GM20431 (cell line): ENCODE measurements around the gene SLC9A5.

Experiments used
- in situ Hi-C: fragments of 300-500 bp; cut with MseI, MboI; formaldehyde crosslinking; loops from one replicate; pipeline ENCODE4 v1.15.0; 2020; ENCODE audit warnings: low sequenced_read_pairs; ENCODE audit not compliant: unreplicated experiment

The SLC9A5 gene

DNA sequence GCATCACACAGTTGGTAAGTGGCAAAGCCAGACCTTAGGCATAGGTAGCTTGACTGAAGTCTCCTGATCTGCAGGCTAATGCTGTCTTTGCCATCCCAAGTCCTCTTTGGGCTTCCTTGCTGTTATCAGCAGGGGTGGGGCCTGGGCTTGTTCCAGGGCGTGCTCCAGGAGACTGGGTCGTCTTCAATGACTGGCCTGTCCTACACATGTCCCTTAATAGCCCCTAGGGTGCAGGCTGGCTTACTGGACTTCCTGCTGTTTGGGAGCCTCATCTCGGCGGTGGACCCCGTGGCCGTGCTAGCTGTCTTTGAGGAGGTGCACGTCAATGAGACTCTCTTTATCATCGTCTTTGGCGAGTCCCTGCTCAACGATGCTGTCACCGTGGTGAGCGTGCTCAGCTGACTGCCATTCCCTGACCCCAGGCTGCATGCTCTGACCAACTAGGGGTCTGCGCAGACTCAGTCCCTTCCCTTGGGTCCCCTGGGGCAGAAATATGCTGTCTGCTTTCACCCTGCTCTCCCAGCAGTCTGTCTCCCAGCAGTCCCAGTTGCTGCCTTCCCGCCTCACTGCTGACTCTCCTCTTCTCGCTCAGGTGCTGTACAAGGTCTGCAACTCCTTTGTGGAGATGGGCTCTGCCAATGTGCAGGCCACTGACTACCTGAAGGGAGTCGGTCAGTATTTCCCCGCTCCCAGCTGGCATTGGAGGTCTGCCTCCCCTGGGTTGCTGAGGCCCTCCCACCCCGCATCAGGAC, 6.2 kb downstream of the SLC9A5 start:
- in situ Hi-C loops: no loop called here

DNA sequence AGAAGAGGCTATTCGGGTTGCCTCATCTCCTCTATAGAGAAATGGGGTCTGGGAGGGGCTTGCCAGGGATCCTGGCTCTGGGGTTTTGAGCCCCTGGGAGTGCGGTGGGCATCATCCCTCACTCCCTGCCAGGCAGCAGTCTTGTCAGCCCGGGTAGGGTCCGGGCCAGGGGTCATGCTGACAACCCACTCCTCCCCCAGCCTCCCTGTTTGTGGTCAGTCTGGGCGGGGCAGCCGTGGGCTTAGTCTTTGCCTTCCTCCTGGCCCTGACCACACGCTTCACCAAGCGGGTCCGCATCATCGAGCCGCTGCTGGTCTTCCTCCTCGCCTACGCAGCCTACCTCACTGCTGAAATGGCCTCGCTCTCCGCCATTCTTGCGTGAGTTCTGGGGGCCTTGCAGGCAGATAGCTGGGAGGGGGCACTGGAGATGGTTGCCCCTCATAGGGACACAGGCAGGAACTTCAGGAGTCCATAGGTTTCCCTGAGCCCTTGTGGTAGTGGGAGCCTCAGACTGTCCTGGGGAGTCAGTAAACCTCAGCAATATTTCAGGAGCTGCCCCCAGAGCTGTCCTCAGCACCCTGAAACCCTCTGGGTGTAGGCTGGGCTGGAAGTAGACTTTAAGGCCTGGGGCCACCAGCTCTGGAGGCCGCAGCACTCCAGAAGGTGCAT, 6.9 kb downstream of the SLC9A5 start:
- in situ Hi-C loops: no loop called here

DNA sequence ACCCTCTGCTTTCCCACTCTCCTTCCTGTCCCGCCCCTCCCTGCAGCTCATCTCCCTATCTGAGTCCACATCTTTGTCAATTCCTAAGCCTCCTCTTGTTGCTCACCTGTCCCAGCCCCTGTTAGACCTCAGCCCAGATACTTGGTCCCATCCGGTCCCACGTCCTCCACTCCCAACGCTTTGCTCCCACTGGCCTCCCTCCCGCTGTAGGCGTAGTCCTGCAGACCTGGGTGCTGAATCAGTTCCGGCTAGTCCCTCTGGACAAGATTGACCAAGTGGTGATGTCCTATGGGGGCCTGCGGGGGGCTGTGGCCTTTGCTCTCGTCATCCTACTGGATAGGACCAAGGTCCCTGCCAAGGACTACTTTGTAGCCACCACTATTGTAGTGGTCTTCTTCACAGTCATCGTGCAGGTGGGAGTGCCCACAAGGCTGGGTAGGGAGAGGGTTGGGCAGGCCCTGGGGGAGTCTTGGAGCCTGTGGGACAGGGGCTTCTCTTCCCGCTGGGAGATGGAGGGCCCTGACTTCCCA, 8.0 kb downstream of the SLC9A5 start:
- in situ Hi-C loops: no loop called here

DNA sequence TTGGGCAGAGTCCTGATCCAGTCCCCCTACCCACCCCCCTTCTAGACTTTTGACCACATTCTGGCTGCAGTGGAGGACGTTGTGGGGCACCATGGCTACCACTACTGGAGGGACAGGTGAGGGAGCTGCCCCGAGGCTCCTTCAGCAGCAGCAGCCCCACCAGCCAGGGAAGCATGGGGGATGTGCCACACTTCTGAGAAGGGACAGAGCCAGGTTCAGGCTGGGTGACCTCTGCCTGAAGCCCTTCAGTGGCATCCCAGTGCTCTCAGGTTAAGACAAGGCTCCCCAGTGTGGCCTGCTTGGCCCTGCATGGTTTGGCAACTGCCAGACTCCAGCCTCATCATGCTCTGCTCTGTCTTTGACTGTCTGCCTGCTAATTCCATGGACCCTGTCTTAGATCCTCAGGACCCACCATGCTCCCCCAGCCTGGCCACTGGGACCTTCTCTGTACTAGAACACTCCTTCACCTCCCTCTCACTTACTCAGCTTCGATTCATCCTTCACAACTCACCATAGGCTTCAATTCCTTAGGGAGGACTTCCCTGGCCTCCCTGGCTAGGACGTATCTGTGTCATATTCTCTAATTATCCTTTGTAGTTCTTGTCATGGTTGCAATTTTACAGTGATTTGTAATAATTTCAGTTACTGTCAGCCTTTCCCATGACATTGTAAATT, 8.8 kb downstream of the SLC9A5 start:
- in situ Hi-C loops: no loop called here

DNA sequence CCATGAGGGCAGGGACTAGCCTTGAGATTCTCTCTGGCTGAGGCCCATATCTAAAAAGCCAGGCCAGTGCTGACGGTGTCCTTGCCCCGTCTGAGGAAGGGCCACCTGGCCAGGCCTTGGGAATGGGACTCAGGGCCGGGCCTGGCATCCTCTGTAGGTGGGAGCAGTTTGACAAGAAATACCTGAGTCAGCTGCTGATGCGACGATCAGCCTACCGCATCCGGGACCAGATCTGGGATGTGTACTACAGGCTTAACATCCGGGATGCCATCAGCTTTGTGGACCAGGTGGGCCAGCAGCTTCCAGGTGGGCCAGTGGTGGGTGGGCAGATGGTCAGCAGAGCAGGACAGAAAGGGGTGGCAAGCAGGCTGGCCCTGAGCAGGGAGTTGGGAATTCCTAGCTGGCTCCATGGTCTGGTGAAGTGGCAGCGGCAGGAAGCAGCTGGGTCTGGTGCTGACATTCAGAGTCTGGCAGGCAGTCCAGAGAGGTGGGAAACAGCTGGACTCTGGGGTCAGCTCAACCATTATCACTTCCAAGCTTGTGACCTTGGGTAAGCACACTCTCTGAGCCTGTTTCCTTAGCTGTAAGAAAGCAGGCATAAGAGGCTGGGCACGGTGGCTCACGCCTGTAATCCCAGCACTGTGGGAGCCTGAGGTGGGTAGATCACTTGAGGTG, 9.5 kb downstream of the SLC9A5 start:
- in situ Hi-C loops: no loop called here

DNA sequence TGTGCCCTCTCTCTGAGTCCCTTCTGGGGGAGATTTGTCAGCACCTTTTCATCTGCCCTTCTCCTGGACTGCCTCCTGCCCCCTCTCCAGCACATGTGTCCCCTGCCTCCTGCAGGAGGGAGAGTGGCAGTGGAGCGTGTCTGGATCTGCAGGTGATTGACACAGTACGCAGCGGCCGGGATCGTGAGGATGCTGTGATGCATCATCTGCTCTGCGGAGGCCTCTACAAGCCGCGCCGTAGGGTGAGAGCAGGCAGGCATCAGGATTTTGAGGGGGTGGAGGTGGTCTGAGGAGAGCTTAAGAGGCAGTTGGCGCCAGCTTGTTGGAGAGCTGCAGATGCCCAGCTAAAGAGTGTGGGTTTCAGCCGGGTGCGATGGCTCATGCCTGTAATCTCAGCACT, 10.9 kb downstream of the SLC9A5 start:
- in situ Hi-C loops: no loop called here

DNA sequence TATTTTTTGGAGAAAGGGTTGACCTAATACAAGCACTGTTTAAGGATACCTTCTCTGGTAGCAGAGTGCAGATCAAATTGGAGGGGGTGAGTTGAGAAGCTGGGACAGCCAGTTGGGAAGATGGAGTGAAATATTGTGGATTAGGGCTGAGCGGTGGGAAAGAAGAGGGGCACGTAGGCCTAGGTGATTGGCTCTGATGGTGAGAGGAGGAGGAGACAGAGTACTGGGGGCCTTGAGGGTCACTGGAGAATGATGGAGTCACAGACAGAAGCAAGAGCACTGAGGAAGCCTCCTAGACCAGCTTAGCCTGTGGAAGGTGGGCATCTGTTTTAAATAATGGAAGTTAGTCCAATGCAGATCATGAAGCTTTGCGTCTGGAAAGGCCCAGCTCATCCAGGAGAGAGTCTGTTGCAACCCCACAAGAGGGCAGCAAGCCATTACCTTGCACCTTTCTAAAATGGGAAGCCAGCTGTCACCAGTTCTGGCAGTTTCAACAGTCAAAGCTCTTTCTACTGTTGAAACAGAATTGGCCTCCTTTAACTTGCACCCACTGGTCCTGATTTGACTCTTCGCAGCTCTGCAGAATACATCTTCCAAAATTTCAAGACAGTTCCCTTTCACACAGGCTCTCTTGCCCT, 11.8 kb downstream of the SLC9A5 start:
- in situ Hi-C loops: no loop called here

DNA sequence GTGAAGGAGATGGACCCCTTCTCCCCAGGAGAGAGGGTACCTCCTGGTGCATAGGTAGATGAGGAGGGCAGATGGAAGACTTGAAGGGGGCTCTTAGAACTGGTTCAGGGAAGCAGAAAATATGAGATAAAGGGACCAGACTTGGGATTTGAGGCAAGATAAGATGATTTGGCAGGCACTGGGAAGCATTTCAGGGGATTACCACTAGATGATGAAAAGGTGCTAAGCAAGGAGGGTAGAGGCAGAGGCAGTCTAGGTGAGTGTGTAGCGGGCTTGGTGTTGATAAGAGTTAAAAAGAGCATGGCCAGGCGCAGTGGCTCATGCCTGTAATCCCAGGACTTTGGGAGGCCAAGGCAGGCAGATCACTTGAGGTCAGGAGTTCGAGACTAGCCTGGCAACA, 14.4 kb downstream of the SLC9A5 start:
- in situ Hi-C loops: no loop called here

DNA sequence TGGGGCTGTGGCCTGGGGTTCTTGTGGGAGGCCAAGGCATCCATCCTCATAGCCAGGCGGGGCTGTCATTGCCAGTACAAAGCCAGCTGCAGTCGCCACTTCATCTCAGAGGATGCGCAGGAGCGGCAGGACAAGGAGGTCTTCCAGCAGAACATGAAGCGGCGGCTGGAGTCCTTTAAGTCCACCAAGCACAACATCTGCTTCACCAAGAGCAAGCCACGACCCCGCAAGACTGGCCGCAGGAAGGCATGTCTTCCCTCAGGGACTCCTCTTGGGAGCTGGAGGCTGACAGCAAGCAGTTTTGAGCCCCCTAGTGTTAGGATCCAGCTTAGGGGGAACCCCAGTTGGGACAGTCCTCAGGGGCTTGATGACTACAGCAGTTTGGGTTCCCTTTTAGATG, 15.5 kb downstream of the SLC9A5 start:
- in situ Hi-C loops: no loop called here

DNA sequence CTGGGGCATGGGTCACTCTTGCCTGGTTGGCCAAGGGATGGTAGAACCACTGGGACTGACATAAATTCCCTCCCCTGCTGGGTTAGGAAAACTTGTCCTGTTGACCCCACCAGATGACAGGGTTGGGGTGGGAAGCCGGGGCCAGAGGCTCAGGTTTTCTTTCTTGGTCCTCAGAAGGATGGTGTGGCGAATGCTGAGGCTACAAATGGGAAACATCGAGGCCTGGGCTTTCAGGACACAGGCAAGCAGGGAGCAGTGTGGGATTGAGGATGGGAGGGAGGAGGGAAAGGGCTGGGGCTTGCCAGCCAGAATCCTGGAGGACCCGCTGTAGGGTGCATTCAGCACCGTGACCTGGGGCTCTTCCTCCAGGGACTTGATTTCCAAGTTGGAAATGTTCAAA, 16.1 kb downstream of the SLC9A5 start:
- in situ Hi-C loops: no loop called here

DNA sequence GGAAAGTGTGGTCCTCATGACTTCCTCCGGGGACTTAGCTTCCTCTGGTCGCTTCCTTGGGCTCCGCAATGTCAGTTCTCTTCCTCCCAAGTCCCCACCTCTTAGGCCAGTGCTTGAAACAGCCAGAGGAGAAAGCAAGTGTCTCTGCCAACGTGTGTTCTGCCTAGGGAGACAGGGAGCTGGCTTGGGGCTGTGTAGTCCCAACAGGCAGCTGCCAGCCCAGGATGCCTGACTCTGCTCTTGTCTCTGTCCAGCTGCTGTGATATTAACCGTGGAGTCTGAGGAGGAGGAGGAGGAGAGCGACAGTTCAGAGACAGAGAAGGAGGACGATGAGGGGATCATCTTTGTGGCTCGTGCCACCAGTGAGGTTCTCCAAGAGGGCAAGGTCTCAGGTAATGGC, 17.1 kb downstream of the SLC9A5 start:
- in situ Hi-C loops: no loop called here

DNA sequence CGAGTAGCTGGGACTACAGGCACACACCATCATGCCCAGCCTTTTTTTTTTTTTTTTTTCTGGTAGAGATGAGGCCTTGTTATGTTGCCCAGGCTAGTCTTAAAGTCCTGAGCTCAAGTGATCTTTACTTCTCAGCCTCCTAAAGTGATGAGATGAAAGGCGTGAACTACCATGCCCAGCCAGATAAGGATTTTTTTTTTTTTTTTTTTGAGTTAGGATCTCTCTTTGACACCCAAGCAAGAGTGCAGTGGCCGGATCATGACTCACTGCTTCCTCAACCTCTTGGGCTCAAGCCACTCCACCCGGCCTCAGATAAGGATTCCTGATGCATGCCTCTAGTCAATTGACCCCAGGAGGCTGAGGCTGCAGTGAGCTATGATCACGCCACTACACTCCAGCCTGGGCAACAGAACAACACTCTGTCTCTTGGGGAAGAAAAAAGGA, 19.4 kb downstream of the SLC9A5 start:
- in situ Hi-C loops: no loop called here

DNA sequence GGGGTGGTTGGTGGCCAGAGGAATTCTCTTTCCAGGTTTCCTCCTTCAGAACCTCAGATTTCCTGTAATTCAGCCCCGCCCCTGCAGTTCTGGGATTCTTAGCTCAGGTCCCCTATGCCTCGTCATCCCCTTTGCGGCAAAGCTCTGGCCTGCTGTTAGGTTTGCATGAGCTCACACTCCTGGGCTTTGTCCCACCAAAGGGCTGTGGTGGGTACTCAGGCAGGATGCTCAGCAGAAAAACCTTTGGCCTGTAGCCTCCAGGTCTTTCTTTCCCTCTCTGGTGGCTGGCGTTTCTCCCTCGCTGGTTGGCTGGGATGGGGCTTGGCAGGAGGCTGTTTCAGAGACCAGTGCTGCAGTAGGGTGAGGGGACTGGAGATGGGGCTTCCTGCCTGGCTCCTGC, 21.0 kb downstream of the SLC9A5 start:
- in situ Hi-C loops: no loop called here

DNA sequence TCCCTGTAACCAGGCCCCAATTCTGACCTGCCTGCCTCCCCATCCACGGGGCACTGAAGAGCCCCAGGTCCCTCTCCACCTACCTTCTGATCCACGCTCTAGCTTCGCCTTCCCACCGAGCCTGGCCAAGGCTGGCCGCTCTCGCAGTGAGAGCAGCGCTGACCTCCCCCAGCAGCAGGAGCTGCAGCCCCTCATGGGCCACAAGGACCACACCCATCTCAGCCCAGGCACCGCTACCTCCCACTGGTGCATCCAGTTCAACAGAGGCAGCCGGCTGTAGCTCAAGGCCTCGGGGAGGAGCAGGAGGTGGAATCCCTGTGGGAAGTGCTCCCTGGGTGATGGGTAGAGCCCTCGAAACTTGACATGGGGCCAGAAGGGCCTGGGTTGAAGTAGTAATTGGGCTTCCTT, 22.2 kb downstream of the SLC9A5 start:
- in situ Hi-C loops: no loop called here

DNA sequence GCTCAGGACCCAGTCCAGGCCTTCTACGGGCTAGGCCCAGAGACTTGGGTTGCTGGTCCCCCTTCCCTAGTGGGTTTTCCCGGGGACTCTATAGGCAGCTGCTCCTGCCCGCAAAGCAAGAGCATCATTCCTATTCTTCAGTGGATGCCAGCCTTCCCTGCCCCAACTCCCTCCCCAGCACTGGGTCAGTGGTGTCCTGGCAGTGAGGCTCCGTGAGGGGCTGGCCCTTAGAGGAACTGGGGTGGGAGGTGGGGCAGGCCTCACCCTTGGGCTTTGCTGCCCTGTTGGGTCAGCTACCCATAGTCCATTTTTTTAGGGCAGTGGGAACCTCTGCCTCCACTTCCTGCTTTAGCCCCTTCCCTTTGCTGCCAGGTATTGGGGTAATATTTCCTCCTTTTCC, 22.7 kb downstream of the SLC9A5 start:
- in situ Hi-C loops: no loop called here

DNA sequence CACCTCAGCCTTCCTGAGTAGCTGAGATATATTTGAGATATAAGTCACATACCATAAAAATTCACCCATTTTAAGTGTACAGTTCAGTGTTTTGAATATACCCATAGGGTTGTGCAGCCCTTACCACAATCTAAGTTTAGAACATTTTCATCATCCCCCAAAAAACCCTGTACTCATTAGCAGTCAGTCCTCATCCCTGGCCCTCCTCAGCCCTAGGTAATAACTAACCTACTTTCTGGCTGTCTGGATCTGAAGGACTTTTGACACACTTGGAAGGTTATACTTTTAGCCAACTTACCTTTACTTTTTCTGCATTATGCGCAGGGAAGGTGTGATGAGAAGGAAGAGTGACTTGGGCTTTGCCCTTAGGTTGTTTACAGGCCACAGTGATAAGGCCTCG, 26.5 kb downstream of the SLC9A5 start:
- in situ Hi-C loops: no loop called here

DNA sequence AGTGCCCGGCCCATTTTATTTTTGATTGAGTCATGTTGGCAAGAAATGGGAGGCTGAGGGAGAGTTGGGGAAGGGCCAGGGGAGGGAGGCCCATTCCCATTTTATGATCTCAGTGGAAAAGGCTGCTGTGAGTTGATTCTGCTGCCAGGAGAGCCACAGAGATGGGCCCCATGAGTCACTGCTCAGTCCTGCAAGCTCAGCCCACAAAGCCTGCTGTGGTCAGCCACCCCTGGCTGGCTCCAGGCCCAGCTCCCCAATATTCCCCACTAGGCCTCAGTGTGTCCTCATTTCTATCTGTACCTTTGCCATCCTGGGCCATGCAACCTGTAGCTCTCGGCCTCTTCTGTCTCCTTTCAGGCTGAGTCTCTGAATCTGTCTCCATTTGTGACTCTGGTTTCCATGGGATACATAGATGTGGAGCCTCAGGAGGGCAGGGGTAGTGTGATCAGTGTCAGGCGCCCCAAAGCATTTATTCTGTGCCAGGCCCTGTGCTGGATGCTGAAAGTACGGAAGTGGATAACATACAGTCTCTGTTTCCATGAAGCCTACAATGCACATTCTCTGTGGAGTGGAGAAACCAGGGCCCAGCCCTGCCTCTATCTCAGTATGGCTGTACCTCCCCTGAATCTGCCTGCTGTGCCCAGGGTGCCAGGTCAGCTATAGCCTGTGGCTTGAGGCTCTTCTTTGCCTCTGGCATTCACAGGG, 28.7 kb downstream of the SLC9A5 start:
- in situ Hi-C loops: no loop called here

DNA sequence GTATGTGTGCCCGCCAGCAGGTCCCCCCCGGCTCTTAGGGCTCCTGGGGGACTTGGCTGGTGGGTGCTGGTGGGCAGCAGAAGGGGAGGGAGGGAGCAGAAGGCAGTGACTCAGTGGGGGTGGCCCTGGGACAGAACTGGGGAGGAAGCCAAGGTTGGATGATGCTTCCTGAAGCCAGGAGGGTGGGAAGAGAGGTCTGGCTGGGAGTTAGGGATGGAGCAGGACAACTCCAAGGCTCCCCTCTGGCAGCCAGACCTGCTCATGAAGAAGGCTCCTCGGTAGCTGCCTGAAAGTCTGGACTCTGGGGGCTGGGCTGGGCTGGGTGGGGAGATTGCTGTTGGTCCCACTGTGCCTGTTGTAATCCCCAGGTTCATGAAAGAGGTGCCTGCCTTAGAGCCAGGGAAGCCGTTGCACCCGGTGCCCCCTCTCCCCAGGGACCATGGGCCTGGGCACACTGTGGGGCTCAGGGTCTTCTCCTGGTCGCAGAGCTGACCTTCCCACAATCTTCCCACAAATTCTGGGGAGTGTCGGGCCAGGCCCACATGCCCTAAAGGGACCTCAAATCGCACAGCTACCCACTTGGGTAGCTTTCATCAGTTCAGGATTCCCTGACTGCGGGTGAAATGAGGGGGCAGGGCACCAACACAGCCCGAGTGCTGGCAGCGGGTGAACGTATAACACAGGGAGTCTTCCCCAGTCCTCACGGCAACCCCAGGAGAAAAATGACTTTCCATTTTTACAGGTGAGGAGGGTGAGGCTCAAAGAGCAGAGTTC, 29.4 kb downstream of the SLC9A5 start:
- in situ Hi-C loops: no loop called here

DNA sequence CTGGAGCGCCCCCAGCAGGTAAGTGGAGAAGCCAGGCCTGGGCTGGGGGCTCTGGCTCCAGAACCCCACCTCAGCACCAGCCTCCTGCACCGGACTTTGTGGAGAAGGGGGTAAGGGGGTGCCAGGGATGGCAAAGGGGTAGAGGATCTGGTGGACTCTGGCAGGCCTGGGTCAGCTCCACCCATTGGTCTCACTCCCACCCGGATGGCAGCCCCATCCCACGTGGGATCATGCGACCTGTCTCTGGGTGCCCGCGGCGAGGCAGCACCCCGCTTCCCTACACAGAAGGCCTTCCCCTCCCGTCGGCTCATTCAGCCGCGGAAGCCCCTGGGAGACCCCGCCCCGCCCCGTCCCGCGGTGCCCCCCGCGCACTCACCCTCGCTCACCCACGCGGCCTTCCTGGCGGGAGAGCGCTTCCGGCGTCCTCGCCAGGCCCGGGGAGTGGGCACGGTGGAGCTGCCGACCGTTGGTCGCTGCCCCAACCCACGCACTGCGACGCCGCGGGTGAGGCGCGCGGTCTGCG, 30.1 kb downstream of the SLC9A5 start:
- in situ Hi-C loops: no loop called here
